Small intestine (tissue), 7 donors: ENCODE measurements around the gene CACNA1I. TPM values are rescaled to one million over a fixed set of nuclear protein-coding genes. Genes with fewer than 3 reads are reported as not detected.

Experiments used
- DNase-seq, 2 donors: peaks; one replicate each; pipeline versions ENCODE4 v3.0.0 to v3.0.0-alpha.2; 2013
- FAIRE-seq: peaks from 2 replicates; lab custom pipeline; 2012; peaks lifted over from hg19 to GRCh38; lab: Jason Lieb, UNC
- H3K27ac ChIP-seq, 3 donors: one replicate each; pipeline ENCODE4 v1.5.1; 2013; ENCODE audit warnings: low read length in 2 of 3, mild to moderate bottlenecking in 2 of 3, control low read depth in 1 of 3, inconsistent platforms in 1 of 3, low read depth in 1 of 3, moderate library complexity in 1 of 3
- H3K27me3 ChIP-seq, 3 donors: one replicate each; pipeline ENCODE4 v1.6.1; 2013; ENCODE audit warnings: low read length in 3 of 3, inconsistent platforms in 1 of 3; ENCODE audit not compliant: control insufficient read depth in 3 of 3, insufficient read depth in 3 of 3
- H3K36me3 ChIP-seq, 3 donors: one replicate each; pipeline ENCODE4 v1.6.1; 2013; ENCODE audit warnings: low read length in 3 of 3, inconsistent platforms in 1 of 3, low read depth in 1 of 3, mild to moderate bottlenecking in 1 of 3, moderate library complexity in 1 of 3; ENCODE audit not compliant: control insufficient read depth in 3 of 3, insufficient read depth in 2 of 3
- H3K4me1 ChIP-seq, 3 donors: one replicate each; pipeline ENCODE4 v1.6.1; 2013; ENCODE audit warnings: low read length in 2 of 3, inconsistent platforms in 1 of 3, low read depth in 1 of 3, mild to moderate bottlenecking in 1 of 3, moderate library complexity in 1 of 3; ENCODE audit not compliant: control insufficient read depth in 3 of 3, insufficient read depth in 2 of 3
- H3K4me3 ChIP-seq, 3 donors: one replicate each; pipeline ENCODE4 v1.5.1; 2013; ENCODE audit warnings: low read length in 3 of 3, control low read depth in 1 of 3, inconsistent platforms in 1 of 3, low read depth in 1 of 3, mild to moderate bottlenecking in 1 of 3, moderate library complexity in 1 of 3
- H3K9me3 ChIP-seq, 2 donors: one replicate each; pipeline ENCODE4 v1.6.1; 2013; ENCODE audit warnings: low read depth in 1 of 2, low read length in 1 of 2; ENCODE audit not compliant: control insufficient read depth in 2 of 2, insufficient read depth in 1 of 2
- WGBS, 3 donors: extraction: QIAGEN DNeasy Blood & Tissue Kit; methylation state at CpG; one replicate each; pipeline ENCODE4 v1.1.7; 2013; 5-methylcytosine and 5-hydroxymethylcytosine counted together
- polyA plus RNA-seq, 4 donors: library from polyadenylated mRNA; stranded (reverse) in 3 of 4; unstranded in 1 of 4; fragments of 200-250 nt in 3 of 4; fragments of 120-200 nt in 1 of 4; gene quantifications; one replicate each; pipeline versions ENCODE4 v1.2.1 to v1.2.3, GENCODE V29; 2013
- donor health status: healthy with polysubstance abuse.
- donor health status: control.
- donor health status: control.
- donor health status: Bipolar disorder and iron deficiency.
- donor health status: healthy.

The CACNA1I gene
- polyA plus RNA-seq, 4 donors: under 0.01 to 0.25 (median 0.18) TPM; not detected in 1

DNA sequence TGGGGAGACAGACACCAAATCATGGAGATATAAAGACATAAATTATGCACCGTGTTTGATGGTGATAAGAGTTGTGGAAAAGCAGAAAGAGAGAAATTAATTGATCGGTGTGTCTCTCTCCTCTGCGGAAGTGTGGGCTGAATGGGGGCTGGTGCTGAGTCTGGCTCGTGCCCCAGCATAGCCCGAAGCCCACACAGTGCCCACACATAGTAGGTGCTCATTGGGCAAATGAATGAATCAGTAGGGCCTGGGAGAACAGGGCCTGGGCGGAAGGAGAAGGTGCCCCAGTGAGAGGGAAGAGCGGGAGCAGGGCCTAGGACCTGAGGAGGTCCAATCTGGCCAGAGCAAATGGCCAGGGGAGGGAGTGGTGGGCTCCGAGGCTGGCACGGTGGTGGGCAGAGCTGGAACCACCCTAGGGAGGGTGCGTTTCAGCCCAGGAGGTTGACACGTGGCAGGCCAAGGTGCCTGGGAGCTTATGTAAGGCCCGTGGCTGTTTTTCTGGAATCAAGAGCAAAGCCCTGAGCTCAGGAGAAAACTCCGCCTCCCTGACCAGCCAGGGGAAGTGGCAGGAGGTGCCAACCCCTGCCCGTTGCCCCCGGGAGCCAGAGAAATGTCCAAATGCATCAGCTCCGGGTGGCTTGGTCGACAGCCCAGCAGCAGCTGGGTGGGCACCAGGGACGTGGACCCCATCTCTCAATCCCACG, 2.1 kb upstream of the CACNA1I start:
- Histone ChIP-seq H3K4me3 (no peak overlapping the region), H3K4me1 (no peaks in the 10 kb centered on the region), H3K9me3 (peaks cover 0 to 2% of the 10 kb centered on the region in 2 donors), H3K36me3 (no peaks in the 10 kb centered on the region), H3K27ac (no peak overlapping the region), H3K27me3 (no peaks in the 10 kb centered on the region)
- 75 to 80% (median 76%) methylated on average over 17 to 19 of the region's 19 CpGs for WGBS, 3 donors
- FAIRE-seq (no peak), DNase-seq (no peak)

DNA sequence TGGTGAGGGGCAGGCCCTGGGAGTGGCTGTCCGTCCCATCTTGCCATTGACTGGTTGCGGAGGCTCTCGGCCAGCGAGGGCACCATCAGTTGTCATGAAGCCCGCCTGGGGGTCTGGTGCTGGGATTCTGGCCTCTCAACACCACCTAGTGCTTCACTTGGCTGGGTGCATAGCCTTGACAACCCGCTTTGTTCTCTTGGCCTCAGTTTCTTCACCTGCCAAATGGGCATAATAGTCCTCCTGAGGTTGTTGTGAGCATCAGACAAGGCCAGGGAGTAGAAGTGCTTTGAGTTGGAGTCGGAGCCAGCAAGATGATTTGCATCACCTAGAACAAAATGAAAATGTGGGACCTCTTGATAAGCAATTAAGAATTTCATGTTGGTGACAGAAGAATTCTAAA, 1.5 kb upstream of the CACNA1I start:
- Histone ChIP-seq H3K4me3 (no peak overlapping the region), H3K4me1 (no peaks in the 10 kb centered on the region), H3K36me3 (no peaks in the 10 kb centered on the region), H3K27me3 (no peaks in the 10 kb centered on the region), H3K9me3 (peaks cover 0 to 2% of the 10 kb centered on the region in 2 donors), H3K27ac (no peak overlapping the region)
- FAIRE-seq (no peak), DNase-seq (no peak)
- WGBS, 3 donors: 87 to 96% (median 95%) methylated on average over 7 of the region's 7 CpGs

DNA sequence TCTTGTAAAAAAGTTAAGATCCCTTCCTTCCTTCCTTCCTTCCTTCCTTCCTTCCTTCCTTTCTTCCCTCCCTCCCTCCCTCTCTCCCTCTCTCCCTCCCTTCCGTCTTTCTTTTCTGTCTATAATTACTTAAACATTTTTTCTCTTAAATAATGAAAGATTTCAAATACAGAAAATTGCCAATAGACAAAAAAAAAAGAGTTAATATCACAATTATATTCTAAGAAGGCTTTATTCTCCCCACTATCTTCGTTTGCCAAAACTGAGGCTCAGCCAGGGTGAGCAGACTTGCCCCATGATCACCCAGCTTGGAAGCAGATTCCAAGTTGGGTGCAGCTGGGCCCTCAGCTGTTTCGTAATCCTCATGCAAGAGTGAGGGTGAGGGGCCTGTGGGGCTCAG, 327 bp upstream of the CACNA1I start:
- FAIRE-seq (no peak), DNase-seq (no peak)
- no peak overlapping the region for H3K4me3 ChIP-seq
- H3K9me3 ChIP-seq: peaks cover 0 to 2% of the 10 kb centered on the region in 2 donors
- no peaks in the 10 kb centered on the region for H3K27me3 ChIP-seq
- H3K27ac ChIP-seq: no peak overlapping the region
- WGBS, 3 donors: 70 to 78% (median 74%) methylated on average over 3 of the region's 3 CpGs
- no peaks in the 10 kb centered on the region for H3K36me3 ChIP-seq
- H3K4me1 ChIP-seq: no peaks in the 10 kb centered on the region

DNA sequence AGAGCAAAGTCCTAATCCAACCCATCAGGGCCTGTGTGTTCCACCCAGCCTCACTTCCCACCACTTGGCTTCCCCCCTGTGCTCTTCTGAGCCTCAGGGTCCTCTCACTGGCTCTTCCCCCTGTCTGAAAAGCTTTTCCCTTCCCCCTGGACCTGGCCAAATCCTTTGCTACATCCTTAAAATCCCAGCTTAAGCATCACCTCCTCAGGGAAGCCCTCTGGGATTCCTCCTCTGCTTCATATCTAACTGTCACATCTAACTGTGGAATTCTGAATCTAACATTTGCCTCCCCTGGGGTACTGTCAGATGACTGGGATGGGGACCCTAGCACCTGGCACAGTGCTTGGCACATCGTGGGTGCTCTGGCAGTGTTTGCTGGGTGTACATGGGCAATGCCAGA, 985 bp downstream of the CACNA1I start:
- Histone ChIP-seq H3K9me3 (no peaks in the 10 kb centered on the region), H3K27me3 (no peaks in the 10 kb centered on the region), H3K36me3 (no peaks in the 10 kb centered on the region), H3K27ac (no peak overlapping the region), H3K4me1 (no peaks in the 10 kb centered on the region), H3K4me3 (no peak overlapping the region)
- DNase-seq (no peak), FAIRE-seq (no peak)
- WGBS, 3 donors: 26 to 68% (median 43%) methylated on average over 1 of the region's 1 CpG

DNA sequence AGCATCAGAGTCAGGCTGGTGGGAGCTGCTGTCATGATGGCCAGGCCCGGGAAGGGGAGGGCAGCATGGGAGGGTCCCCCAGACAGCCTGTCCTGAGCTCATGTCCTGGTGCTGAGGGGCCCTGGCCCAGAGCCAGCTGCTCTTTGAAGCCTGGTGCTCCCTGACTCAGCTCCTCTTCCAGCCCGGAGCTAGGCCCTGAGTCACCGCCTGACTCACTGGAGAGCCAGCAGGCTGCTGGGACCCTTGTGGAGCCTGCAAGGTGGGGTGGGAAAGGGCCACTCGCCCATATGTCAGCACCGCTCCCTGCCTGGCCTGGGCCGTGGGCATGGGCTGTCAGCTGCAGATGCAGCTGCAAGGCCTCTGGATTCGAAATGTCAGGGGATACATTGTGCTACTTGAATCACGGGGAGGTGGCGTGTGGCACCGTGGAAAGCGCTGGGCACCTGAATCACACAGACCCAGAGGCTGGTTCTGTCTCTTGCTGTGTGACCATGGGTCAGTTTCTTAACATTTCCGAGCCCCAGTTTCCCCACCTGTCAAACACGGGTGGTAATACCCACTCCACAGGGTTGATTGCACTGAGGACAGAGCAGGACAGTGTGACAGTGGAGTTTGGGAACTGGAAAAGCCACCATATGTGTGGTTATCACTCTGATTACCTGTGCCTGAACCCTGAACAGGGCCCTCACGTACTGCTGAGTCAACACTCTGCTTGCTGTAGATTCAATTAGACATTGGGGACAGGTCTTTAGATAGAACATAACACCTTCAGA, 4.4 kb downstream of the CACNA1I start:
- Histone ChIP-seq H3K9me3 (no peaks in the 10 kb centered on the region), H3K27ac (no peak overlapping the region), H3K27me3 (peaks cover 0 to 16% (median 7%) of the 10 kb centered on the region in 3 donors), H3K4me1 (no peaks in the 10 kb centered on the region), H3K4me3 (no peak overlapping the region), H3K36me3 (no peaks in the 10 kb centered on the region)
- WGBS, 3 donors: 70 to 79% (median 72%) methylated on average over 14 of the region's 14 CpGs
- DNase-seq (no peak), FAIRE-seq (no peak)

DNA sequence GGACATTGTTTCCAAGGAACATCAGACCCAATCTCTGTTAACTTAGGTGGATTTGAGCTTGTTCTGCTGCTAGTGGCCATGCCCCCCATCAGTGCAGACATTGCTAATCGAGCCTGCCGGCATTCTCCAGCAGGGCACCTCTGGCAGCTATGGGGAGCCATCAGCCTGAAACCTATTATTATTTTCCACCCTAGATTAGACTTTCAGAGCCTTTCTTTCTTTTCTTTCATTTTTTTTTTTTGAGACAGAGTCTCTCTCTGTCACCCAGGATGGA, 4.9 kb downstream of the CACNA1I start:
- Histone ChIP-seq H3K4me1 (no peaks in the 10 kb centered on the region), H3K36me3 (no peaks in the 10 kb centered on the region), H3K27me3 (peaks cover 0 to 16% (median 7%) of the 10 kb centered on the region in 3 donors), H3K9me3 (no peaks in the 10 kb centered on the region), H3K27ac (no peak overlapping the region), H3K4me3 (no peak overlapping the region)
- WGBS, 3 donors: 88 to 93% (median 90%) methylated on average over 2 of the region's 2 CpGs
- DNase-seq (no peak), FAIRE-seq (no peak)

DNA sequence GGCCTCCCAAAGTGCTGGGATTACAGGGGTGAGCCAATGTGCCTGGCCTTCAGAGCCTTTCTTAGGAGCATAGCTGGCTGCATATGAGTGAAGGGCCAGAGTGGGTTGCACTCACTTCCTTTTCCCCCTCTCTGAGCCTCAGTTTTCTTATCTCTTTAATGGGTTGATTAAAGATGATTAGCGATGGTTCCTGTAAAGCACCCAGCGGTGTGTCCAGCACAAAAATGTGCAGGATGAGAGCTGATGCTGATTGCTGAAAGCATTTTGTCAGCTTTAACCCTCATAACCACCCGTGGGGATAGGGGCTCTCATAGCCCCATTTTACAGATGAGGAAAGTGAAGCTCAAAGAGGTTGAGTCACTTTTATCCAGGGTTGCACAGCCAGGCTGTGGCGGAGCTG, 5.5 kb downstream of the CACNA1I start:
- H3K27me3 ChIP-seq: peaks cover 0 to 19% (median 7%) of the 10 kb centered on the region in 3 donors
- FAIRE-seq (no peak), DNase-seq (no peak)
- 76 to 90% (median 85%) methylated on average over 4 of the region's 4 CpGs for WGBS, 3 donors
- no peak overlapping the region for H3K27ac ChIP-seq
- no peaks in the 10 kb centered on the region for H3K4me1 ChIP-seq
- H3K9me3 ChIP-seq: no peaks in the 10 kb centered on the region
- no peak overlapping the region for H3K4me3 ChIP-seq
- no peaks in the 10 kb centered on the region for H3K36me3 ChIP-seq

DNA sequence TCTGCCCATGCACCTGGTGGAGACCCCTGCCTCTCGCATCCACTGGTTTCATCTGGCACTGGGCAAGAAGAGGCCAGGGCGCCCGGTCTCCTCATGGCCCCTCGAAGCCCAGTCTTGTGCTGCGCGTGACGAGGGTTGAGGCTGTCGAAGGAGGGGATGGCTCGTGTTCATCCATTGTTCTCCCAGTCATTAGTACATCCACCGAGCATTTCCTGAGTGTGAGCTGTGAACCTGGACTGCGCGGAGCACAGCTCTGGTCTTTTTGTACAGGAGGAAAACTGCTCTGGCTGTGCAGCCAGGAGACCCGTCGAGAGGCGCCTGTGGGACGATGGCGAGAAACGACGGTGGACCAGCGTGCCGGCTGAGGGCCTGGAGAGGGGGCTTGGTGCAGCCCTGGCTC, 6.8 kb downstream of the CACNA1I start:
- H3K9me3 ChIP-seq: no peaks in the 10 kb centered on the region
- no peak overlapping the region for H3K4me3 ChIP-seq
- no peaks in the 10 kb centered on the region for H3K36me3 ChIP-seq
- no peak overlapping the region for H3K27ac ChIP-seq
- no peak for FAIRE-seq
- no peaks in the 10 kb centered on the region for H3K4me1 ChIP-seq
- no peak for DNase-seq
- WGBS, 3 donors: 82 to 89% (median 83%) methylated on average over 21 of the region's 21 CpGs
- H3K27me3 ChIP-seq: peaks cover 0 to 20% (median 7%) of the 10 kb centered on the region in 3 donors
